CMK (cell line): ENCODE data around the gene GATAD1.
"Not testable (repeated sequence)": the region's sequence is repeated elsewhere in the genome, so short reads cannot be mapped to it uniquely, and the experiment has no call there.

ENCODE experiments used
- DNase-seq: peaks from one replicate; pipeline ENCODE4 v3.0.0-alpha.2; 2010; ENCODE audit warnings: low read depth

Gene GATAD1, protein sequence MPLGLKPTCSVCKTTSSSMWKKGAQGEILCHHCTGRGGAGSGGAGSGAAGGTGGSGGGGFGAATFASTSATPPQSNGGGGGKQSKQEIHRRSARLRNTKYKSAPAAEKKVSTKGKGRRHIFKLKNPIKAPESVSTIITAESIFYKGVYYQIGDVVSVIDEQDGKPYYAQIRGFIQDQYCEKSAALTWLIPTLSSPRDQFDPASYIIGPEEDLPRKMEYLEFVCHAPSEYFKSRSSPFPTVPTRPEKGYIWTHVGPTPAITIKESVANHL

DNA sequence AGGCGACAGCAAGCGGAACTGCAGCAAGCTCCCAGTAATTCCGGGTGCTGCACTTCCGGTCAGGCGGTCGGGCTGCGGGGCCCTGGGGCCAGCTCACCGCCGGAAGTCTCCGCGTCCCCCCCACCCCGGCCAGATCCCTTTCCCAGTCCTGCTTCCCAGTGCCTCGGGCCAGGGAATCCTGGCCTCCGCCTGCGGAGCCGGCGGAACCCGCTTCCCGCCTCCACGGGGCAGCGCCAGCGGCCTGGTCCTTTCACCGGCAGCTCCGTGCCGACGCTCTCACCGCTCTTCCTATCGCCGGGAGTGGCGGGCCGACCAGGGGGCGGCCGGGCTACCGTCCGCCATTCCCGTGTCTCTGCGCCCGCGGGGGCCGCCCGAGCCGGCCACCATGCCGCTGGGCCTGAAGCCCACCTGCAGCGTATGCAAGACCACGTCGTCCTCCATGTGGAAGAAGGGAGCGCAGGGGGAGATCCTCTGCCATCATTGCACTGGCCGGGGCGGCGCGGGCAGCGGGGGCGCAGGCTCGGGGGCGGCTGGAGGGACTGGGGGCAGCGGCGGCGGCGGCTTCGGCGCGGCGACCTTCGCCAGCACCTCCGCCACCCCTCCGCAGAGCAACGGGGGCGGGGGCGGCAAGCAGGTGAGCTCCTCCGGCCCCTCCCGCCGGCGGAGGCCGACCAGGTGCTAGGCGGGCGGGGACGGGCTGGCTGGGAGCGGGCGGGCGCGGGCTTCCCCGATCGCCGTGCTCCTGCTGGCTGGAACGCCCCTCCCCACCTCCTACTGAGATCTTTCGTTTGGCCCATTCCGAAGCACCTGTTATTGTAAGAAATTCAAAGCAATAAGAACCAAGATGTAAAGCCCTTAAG lies at the start of gene GATAD1:
GATAD1 (plus strand) TSS at position 138 of the 860 bp plus-strand sequence; CDS start at position 386, 248 bp downstream.
- DNase-seq: peak; percentile 79

DNA sequence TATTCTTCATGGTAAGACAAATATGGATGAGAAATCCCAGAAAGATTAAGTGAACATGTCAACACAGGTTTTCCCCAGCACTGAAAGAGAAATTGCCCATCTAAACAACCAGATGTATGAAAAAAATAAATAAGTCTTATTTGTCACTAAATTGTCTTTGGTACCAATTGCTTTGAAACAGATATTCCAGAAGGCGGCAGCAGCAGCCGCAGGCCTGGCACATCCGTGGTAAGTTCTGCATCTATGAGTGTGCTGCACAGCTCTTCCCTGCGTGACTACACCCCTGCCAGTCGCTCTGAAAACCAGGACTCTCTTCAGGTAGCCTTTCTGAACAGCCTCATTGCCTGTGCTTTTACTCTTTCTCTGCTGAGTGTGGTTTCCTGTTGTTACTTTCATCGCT lies 49.7 kb upstream of the GATAD1 start:
- DNase-seq: no peak

DNA sequence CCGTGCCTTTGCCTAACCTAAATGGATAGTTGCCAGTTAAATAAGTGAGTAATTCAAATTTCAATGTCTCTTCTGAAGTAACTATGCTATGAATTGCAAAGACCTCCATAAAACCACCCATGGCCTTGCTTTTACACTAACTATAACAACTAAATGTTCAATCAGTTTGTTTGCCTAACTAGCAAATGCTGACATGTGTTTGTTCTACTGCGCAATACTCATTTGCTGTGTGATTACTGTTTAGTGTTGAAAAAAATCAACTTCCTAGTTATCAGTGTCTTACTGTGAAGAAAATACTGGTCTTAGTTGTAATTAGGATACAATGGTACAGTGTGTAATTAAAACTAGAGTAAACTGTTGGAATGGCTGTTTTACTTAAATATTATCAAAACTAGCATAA lies 47.3 kb upstream of the GATAD1 start:
- DNase-seq: no peak

DNA sequence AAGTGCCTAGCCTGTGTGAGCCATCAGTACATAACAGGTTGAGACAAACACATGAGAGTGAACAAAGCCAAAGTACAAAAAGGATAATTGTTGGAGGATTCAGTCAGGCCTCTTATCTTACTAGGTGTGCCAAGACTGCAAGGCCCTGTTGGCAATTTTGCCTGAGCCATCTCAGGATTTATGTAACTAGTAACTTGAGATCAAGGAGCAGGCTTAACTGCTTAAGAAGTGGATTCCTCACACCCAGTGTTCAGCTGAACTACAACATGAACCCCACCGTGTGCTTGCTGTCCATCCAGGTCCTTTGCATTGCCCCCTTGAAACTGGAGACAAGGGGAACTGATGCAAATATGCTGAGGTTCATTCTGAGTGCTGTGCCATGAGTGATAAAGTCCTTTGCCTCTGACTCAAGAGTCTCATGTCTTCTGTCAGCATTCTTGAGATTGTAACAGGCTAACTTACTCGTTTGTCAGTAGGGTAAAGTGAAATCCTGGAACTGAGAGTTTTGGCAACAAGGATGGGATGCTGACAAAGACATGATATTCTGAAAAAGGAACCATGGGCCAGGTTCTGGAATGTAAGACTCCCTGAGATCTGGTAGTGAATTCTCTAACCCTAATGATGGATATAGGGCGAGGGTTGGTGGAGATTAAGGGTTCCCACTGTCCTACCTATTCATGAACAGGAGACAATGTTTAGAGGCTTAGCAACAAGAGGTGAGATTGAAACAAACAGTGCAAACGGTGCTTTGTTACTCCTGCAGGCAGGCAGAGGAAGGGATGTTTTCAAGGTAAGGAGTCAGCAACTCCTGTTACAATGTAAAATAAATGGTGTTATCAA lies 44.1 kb upstream of the GATAD1 start:
- no peak for DNase-seq

DNA sequence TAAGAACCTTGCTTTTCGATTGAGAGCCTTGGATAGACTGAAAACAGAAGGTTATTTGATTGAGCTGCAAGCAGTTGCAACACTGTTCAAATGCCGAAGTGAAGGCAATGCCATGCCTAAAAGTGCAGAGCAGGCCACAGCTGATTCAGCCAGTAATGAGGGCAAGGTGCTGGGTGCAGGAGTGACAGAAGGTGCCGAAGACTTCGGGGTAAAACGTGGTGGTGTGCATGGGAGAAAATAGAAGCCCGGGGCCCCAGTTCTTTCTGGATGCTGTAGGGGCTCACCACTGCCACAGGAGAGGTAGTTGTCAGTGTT lies 43.6 kb upstream of the GATAD1 start:
- DNase-seq: no peak

DNA sequence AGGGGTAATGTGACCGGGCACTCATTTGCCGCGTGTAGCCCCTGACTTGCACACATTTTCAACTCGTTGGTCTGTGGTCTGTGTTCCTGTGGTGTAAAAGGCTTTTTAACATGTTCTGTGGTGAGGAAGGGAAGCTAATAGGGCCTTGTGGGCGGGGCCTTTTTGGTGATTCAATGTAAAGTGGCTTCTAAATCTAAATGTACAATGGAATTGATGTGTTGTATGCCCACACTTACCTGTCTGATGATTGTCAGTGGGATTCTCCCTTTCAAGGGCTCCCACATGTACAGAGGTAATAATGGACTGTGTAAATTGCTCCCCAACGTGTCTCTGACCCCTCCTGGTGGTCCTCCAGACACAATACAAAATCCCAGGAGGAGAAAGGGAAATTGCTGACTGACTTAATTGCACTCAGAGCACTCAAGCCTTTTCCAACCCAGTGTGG lies 43.1 kb upstream of the GATAD1 start:
- DNase-seq: no peak

DNA sequence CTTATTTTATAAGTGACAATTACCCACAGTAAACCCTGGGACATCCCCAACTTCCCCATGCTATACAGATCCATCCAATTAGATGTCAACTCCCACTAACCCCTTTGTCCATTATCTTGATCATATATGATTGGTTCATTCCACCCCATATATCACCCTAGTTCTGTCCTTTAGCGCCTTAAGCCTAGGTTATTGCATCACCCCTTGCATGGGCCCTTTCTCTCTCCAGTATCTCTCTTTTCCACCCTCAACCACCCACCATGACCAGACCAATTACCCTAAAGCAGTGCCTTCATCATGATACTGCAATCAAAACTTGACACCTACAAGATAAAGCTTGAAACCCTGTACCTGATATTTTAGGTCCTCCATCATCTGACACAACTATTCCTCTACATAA lies 37.9 kb upstream of the GATAD1 start:
- no peak for DNase-seq

DNA sequence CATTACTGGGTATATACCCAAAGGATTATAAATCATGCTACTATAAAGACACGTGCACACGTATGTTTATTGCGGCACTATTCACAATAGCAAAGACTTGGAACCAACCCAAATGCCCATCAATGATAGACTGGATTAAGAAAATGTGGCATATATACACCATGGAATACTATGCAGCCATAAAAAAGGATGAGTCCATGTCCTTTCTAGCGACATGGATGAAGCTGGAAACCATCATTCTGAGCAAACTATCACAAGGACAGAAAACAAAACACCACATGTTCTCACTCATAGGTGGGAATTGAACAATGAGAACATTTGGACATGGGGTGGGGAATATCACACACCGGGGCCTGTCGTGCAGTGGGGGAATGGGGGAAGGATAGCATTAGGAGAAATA lies 37.1 kb upstream of the GATAD1 start:
- DNase-seq: not testable (repeated sequence)

DNA sequence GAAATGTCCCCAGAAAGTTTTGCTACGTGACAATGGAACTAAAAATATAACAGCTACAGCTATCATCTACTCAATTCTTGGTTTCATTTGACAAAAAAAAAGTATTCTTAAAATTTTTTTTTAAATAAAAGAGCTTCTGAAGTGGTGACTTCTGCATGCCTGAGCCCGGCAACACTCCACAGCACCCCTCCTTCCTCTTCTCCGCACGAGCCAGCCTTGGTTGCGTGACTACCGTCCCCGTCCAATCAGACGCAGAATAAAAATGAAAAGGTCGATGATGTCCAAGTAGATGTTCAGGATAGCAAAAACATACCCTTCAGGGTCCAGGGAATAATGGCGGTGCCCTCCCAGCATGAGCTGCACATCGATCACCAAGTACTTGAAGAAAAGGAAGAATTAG lies 34.5 kb upstream of the GATAD1 start:
- DNase-seq: no peak

DNA sequence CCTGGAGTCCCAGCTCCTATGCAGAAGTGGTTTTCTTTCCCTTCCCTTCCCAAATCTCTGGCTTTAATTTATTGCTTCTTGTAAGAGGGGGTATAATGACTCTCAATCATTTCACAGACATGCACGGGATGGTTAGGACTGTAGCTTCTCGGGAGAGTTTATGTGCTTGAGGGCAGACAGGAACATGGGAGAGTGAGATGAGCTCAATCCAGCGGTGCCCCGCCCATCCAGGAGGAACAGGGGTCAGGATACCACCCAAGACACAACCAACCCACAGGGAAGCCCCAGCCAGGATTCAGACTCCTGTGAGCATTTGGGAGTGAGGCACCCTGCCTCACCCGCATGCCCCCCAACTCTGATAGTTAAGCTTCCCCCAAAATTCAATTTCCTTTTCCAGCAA lies 33.7 kb upstream of the GATAD1 start:
- no peak for DNase-seq

DNA sequence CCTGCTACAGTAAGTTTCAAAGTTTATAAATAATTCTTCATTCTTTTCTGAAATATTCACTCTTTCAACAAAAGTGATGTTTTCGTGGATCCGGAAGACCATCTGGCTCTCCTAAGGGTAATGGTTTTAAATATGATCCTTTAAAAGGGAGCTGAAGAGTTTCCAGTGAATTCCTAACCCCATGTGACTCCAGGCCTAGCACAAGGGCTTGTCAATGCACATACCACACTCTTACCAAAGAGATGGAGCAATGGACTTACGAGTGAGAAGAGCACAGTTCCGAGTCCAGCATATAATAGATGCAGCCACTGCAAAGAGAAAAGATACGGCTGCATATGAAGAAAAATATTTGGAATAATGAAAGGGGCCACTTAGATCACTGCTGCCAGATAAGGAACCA lies 32.1 kb upstream of the GATAD1 start:
- no peak for DNase-seq

DNA sequence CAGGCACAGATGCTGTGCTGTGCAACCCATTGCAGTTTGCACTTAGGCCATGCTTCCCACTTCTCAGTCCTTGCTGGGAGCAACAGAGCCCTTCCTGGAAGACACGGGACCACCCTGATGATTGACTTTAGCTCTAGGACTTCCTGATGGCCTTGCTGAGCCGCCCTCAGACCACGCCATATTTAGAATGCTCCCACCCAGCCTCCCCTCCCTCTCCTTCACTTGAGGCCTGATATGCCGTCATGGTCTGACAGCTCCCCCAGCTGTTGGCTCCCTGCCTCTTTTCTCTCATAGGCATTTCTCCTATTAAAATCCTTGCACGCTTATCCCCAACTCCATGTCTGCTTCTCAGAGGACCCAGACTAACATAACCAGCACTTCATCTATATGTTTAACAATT lies 29.4 kb upstream of the GATAD1 start:
- DNase-seq: no peak

DNA sequence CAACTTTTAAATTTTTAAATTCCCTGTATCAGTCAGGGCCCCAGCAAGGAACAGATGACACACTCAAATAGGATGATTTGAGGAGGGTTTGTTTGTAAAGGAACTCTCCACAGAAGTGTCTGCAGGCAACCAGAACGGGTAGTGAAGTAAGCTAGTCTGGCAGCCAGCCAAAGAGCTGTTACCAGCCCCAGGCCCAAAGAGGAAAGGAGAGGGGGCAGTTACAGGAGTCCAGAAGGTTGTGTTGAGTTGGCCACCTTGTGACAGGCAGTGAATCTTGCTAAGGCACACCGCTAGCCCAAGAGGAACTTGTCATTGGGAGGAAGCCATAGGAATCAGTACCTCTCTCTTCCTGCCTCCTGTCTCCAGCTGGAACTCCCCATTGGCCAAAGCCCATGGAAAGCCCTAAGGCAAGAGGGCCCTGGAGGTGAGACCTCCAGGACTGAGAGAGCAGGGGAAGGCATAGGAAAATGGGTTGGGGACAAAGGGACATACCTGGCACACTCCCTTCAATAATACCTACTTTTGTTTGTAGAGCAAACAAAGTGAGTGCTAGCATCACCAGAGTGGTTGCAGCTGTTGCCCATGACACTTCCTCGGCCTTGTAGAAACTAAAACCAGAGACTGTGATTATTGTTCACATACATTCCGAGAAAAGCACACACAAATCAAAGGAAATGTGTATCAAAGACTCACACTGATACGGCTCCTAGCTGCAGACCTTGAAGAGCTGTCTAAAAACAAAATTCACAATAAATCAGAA lies 25.4 kb upstream of the GATAD1 start:
- DNase-seq: peak; percentile 58

DNA sequence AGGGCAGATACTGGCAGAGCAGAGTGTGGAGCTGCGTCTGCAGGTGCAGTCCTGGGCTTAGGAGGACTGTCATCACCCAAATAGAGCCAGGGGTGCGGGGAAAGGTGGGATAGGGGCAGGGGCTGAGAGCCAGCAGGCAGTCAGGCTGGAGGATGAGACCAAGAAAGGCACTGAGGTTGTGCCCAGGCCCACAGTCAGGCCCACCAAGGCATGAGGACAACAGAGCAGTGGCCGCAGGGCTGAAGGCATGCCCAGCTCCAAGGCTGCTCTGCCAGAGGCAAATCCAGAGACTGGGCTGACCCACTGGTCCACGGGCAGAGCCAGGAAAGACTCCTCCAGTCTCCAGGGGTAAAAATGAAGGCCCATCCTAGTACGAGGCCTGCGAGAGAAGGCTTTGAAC lies 24.4 kb upstream of the GATAD1 start:
- no peak for DNase-seq

DNA sequence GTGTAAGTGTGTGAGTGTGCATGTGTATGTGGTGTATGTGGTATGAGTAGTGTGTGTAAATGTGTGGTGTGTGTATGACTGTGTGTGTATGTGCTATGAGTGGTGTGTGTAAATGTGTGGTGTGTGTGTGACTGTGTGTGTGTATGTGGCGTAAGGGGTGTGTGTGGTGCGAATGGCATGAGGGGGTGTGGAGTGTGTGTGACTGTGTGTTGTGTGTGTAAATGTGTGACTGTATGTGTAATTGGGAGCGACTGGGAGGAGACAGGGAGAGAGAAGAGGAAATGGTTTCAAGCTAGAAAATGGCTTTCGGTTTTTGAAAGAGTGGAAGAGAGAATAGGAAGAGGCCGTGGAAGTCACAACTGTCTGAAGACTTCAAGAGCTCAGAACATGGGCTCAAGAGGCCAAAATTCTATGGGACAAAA lies 23.6 kb upstream of the GATAD1 start:
- no peak for DNase-seq

DNA sequence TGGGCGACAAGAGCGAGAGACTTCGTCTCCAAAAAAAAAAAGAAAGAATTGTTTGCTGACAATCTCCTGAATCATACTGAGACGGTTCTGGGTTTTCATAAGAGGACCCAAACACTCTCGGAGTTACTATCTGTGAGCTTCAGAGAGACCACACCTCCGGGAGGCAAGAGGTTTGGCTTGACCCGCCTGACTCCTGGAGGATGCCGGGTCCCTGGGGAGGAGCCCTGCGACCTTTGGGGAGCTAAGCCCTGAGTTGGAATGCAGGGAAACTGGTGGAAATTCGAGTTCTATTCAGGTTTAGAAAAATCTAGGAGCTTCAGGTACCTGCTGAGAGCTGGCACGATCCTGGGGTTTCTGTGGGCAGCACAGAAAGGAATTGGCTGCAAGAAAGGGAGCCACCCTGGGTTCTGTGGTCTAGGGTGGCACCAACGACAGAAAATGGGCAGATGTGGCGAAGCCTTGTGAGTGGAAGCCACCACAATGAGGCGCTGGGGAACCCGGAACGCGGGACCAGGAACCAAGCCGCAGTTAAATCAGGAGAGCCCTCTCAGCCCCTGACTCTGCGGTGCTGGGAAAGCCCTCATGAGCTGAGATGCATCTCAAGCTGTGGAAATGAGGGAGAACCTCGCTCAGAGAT lies 21.9 kb upstream of the GATAD1 start:
- DNase-seq: no peak

DNA sequence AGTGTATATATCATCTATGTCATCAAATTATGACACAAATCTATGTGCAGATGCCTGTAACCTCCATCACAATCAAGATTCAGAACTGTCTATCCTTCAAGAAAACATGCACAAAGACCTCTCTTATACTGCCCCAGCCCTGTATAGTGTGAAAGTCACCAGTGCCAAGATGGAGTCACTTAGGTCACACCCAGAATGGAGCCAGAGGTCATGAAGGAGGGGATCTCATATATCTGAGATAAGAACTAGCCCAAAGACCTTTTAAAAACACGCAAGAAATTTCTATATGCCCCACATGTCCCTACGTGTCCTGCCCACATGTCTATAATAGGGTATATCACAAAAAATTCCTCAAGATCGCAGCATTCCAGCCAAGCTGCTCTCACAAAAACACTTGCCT lies 20.1 kb upstream of the GATAD1 start:
- DNase-seq: no peak

DNA sequence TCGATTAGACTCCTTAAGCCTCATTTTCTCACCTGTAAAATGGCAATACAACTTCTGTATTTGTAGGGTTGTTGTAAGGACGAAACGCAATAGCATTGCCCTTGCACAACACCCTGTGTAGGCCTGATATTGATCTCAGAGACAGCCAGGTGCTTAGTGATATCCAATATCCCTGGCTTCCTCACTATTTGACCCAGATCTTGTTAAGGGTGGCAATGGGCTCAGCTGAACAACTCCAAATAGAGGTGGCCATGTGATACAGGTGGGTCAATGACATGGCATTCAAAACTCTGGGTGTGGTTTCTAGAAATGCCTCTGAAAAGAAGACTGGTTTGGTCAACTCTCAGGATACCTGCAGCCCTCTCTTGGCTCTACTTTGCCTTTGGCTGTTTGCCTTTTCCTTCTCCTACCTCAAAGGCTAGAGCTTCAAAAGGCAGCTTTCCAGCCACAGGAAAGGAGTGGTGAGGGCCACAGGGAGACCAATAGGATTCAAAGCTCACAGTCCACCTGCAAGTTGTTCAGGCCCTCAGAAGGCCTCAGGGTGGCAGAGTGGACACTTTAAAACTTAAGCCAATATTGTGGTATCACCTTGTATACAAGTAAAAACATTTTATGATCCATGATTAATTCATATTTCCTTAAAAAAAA lies 14.9 kb upstream of the GATAD1 start:
- no peak for DNase-seq

DNA sequence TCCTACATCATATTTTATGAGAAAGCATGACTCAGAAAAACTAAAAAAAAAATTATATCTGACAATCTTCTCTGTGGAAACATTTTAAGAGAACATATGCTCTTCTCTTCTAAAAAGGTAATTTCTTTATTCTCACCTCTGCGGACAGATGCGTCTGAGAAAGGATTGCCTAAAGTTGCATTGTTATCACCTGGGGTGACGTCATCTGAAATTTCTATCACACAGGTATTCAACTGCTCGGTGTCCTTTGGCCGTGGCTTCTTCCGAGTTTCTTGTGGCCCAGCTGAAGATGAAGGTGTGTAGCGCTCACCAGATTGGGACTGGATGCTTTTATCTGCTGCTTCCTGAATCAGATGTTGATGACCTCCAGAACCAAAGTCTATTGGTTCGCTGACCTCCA lies 14.3 kb upstream of the GATAD1 start:
- no peak for DNase-seq

DNA sequence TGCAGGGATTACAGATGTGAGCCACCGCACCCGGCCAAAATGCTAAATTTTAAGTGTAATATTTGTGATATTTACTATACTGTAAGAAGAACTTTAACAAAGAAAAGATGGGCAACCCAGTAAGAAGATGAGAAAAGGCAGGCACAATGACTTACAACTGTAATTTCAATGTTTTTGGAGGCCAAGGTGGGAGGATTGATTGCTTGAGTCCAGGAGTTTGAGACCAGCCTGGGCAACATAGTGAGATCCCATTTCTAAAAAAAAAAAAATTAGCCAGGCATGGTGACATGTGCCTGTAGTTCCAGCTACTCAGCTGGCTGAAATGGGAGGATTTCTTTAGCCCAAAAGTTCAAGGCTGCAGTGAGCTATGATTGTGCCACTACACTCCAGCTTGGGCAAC lies 11.7 kb upstream of the GATAD1 start:
- no peak for DNase-seq
